HepG2 (cell line): ENCODE results near the gene EIF3L. TPM values are rescaled to one million over a fixed set of nuclear protein-coding genes. Genes with fewer than 3 reads are reported as not detected.
A peak's percentile ranks its signal among the peaks of the same experiment; 100 is the strongest.

Experiments
- CREM ChIP-seq, 2 experiments: sonication (generic) in 1 of 2; formaldehyde crosslinking in 1 of 2; IDR thresholded peaks; 2 replicates each; pipeline versions ENCODE4 v1.4.0 to v1.6.1; 2016 to 2020; ENCODE audit warnings: antibody characterized with exemption in 1 of 2, mild to moderate bottlenecking in 1 of 2, missing genetic modification reagents in 1 of 2
- HNF4A ChIP-seq: sonication (generic); formaldehyde crosslinking; IDR thresholded peaks from 2 replicates; pipeline ENCODE4 v1.4.0; 2020; ENCODE audit warnings: missing genetic modification reagents
- NCOR1 ChIP-seq: fragments of 200-600 bp; sonication (generic); IDR thresholded peaks from 2 replicates; pipeline ENCODE4 v1.7.0; 2017; ENCODE audit warnings: antibody characterized with exemption, low read length, borderline replicate concordance
- PAXIP1 ChIP-seq: sonication (generic); formaldehyde crosslinking; conservative IDR thresholded peaks from 2 replicates; pipeline ENCODE4 v1.4.0; 2020; ENCODE audit warnings: mild to moderate bottlenecking, missing genetic modification reagents, moderate library complexity
- SALL1 ChIP-seq: sonication (generic); formaldehyde crosslinking; IDR thresholded peaks from 2 replicates; pipeline ENCODE4 v1.8.0; 2022; ENCODE audit warnings: mild to moderate bottlenecking, missing genetic modification reagents
- THYN1 ChIP-seq: sonication (generic); formaldehyde crosslinking; IDR thresholded peaks from 2 replicates; pipeline ENCODE4 v1.8.1; 2023; ENCODE audit warnings: low read depth, mild to moderate bottlenecking, moderate library complexity, missing genetic modification reagents, borderline replicate concordance
- ZNF142 ChIP-seq: sonication (generic); formaldehyde crosslinking; IDR thresholded peaks from 2 replicates; pipeline ENCODE4 v1.4.0; 2020; ENCODE audit warnings: missing genetic modification reagents
- ZNF264 ChIP-seq: sonication (generic); formaldehyde crosslinking; IDR thresholded peaks from 2 replicates; pipeline ENCODE4 v1.4.0; 2020; ENCODE audit warnings: missing genetic modification reagents
- ZNF468 ChIP-seq: sonication (generic); formaldehyde crosslinking; IDR thresholded peaks from 2 replicates; pipeline ENCODE4 v1.8.0; 2022; ENCODE audit warnings: mild to moderate bottlenecking, moderate library complexity, missing genetic modification reagents
- polyA plus RNA-seq, 8 experiments: library from polyadenylated mRNA; depleted of rRNA in 3 of 8; stranded (reverse) in 7 of 8; unstranded in 1 of 8; fragments of >200 nt; fragmentation: Illumina TruSeq in 4 of 8; extraction: Trizol in 4 of 8; gene quantifications; 2 replicates each; pipeline versions ENCODE4 v1.2.1 to v1.2.3, GENCODE V29; 2011 to 2016; ENCODE audit warnings: low read depth in 4 of 8, missing spikeins in 1 of 8, mixed read lengths in 1 of 8; ENCODE audit not compliant: insufficient read depth in 1 of 8
- total RNA-seq, 5 experiments: library from RNA; depleted of rRNA; stranded (reverse); fragments of >200 nt; fragmentation: Illumina TruSeq; extraction: Trizol; gene quantifications; 2 replicates each; pipeline ENCODE4 v1.2.3, GENCODE V29; 2016; ENCODE audit warnings: low read depth in 1 of 5

The EIF3L gene
- total and polyA plus RNA-seq, 2 of the 13 experiments (the other 11 are each of a cell fraction or from before 2014, with no cell fraction given), result 514 to 793 TPM

DNA sequence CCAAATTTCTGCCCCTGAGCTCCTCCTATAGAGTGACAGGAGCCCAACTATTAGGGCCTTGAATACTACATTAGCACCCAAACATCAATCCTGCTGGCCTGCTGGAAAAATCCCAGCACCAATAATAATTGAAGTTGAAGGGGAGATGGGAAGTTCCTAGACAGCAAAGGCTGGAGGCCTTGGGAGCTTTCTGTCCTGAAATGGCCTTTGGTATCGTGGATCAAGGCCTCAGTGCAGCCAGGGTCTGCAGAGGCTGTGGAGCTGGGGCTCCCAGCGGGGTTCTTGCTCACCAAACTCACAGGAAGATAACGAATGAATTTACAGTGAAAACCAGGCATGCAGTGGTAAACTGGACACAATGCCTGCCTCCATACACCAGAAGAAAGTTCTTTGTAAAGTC, 47.7 kb downstream of the EIF3L start (continued):
- TF ChIP-seq CREM (IDR thresholded peaks at IDR 0.05) (0 out of 2 replicates have a peak, but pooled peaks have one; percentile 22), CREM (CRISPR knock-in tag; IDR thresholded peaks at IDR 0.05) (no peak), NCOR1 (peak; percentile 73; the same call in 1 of the 2 replicates), THYN1 (no peak), ZNF468 (CRISPR knock-in tag) (no peak), ZNF142 (CRISPR knock-in tag) (0 out of 2 replicates have a peak, but pooled peaks have one; percentile 22), HNF4A (CRISPR knock-in tag) (peak; percentile 43), ZNF264 (0 out of 2 replicates have a peak, but pooled peaks have one; percentile 22), SALL1 (CRISPR knock-in tag) (peak; percentile 42; the same call in 1 of the 2 replicates), PAXIP1 (CRISPR knock-in tag) (peak; percentile 48; the same call in 1 of the 2 replicates)
- TF ChIP-seq, all 625 proteins: peak for 37
